Measurements from ENCODE around the gene CNOT1. TPM values are rescaled to one million over a fixed set of nuclear protein-coding genes. Genes with fewer than 3 reads are reported as not detected.

The CNOT1 gene
- total and polyA plus RNA-seq, 2 of the 4 experiments (the other 2 are of a cell fraction), result 85.5 to 357 TPM

DNA sequence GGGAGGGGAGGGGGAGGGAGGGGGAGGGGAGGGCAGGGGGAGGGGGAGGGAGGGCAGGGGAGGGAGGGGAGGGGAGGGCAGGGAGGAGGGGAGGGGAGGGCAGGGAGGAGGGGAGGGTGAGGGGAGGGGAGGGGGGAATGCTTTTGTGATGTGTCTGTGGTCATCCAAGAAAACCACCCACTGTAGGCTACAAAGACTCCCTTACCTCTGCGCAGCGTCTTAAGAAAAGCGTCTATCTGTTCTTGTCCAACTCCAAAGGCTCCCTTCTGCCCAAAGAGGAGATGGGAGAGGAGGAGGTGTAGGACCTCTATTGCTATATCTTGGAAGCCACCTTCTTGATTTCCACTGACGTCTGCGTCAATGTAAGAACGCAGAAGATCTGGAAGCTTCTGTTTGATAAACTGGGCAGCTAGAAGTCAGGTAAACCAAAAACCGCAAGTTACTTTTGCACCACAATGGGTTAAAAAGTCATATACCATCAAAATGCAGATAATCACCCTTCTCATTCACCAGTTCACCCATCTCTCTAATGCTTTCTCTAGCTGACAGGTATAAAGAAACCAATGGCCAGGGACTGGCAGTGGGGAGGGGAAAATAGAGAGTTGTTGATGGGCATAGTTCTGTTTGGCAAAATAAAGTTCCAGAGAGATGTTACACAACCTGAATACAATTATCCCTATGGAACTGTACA is 43.1 kb downstream of the CNOT1 start:
- H3K27ac ChIP-seq (ENCODE audit: insufficient read depth, low read length), result no peak overlapping the region

More for the DNA sequence above, 43.1 kb downstream of the CNOT1 start:
- intact Hi-C loops (cut with micrococcal nuclease), result loop anchor here (5.0 kb wide), 1 partner anchor 41 kb away; the partner anchor contains the start of gene CNOT1
- Histone ChIP-seq H3K9me1 (ENCODE audit: insufficient read depth, low read length) (no peaks in the 10 kb centered on the region), H3K4me2 (ENCODE audit: low read depth, low read length) (no peak overlapping the region), H3K27me3 (ENCODE audit: control insufficient read depth, insufficient read depth, low read length) (no peaks in the 10 kb centered on the region), H3K36me3 (ENCODE audit: control insufficient read depth, insufficient read depth, low read length) (peaks cover 35% of the 10 kb centered on the region), H3K56ac (ENCODE audit: extremely low read depth, insufficient read depth, low read length) (no peak overlapping the region), H3K9me3 (ENCODE audit: control insufficient read depth, insufficient read depth, low read length) (no peaks in the 10 kb centered on the region), H4K5ac (ENCODE audit: low read depth, low read length) (no peak overlapping the region), H2BK120ac (ENCODE audit: low read depth, low read length) (no peak overlapping the region), H2BK20ac (ENCODE audit: low read depth, low read length) (no peak overlapping the region), H4K8ac (ENCODE audit: low read depth in 2 of 2, low read length in 2 of 2) (no peak overlapping the region), H2AK9ac (replicated peaks; ENCODE audit: low read depth, low read length, poor library complexity) (no peak overlapping the region), H3K14ac (replicated peaks; ENCODE audit: low read depth, low read length) (no peak overlapping the region), H4K91ac (ENCODE audit: insufficient read depth, low read depth, low read length) (no peak overlapping the region), H2BK5ac (ENCODE audit: low read depth, low read length, poor library complexity, severe bottlenecking) (no peak overlapping the region), H3K79me1 (ENCODE audit: low read depth in 1 of 2, low read length in 2 of 2) (peaks cover 16 to 30% of the 10 kb centered on the region in 2 experiments), H2AFZ (replicated peaks; ENCODE audit: low read length, poor library complexity) (no peak overlapping the region), H3K4ac (ENCODE audit: low read depth, low read length) (no peak overlapping the region), H2AK5ac (ENCODE audit: low read depth, low read length) (no peak overlapping the region), H3K23ac (ENCODE audit: low read depth, low read length) (no peak overlapping the region), H3K4me3 (ENCODE audit: insufficient read depth, low read depth, low read length) (no peak overlapping the region), H2BK15ac (ENCODE audit: low read depth, low read length) (no peak overlapping the region), H3K18ac (ENCODE audit: low read depth, low read length) (no peak overlapping the region), H4K20me1 (ENCODE audit: insufficient read depth, low read length) (no peaks in the 10 kb centered on the region), H3K4me1 (ENCODE audit: control insufficient read depth, insufficient read depth, low read length) (peaks cover 1% of the 10 kb centered on the region; the same call in 1 of the 2 replicates), H3K9ac (ENCODE audit: low read depth, low read length) (no peak overlapping the region)
- POLR2A ChIA-PET (ENCODE audit: unreplicated experiment), result no interaction called here
- TF ChIP-seq RCOR1 (IDR thresholded peaks at IDR 0.05; ENCODE audit: insufficient replicate concordance, low read length), result no peak
- no peak for TF ChIP-seq CHD1 (IDR thresholded peaks at IDR 0.05; ENCODE audit: low read depth, low read length)
- no peak for TF ChIP-seq BHLHE40 (IDR thresholded peaks at IDR 0.05; ENCODE audit: low read depth, low read length)
- no TSS peak for BruUV-seq (replicated peaks)
- WGBS, 2 experiments (ENCODE audit: extremely low coverage in 2 of 2, insufficient read length in 1 of 2), result no CpG with 5 or more reads among the region's 7 CpGs
- CTCF ChIA-PET, result no interaction called here
- no peak for DNase-seq
- in situ Hi-C loops (cut with MboI; ENCODE audit: low sequenced_read_pairs), result no loop called here
- ATAC-seq (ENCODE audit: low read depth), result no peak
- dilution Hi-C loops (cut with HindIII; ENCODE audit: low sequenced_read_pairs, unreplicated experiment), result no loop called here

Measured in IMR-90 (cell line).